Head of caudate nucleus (tissue), 42 donors: ENCODE data around the gene ZNHIT2.
"Not testable (repeated sequence)": the region's sequence is repeated elsewhere in the genome, so short reads cannot be mapped to it uniquely, and the experiment has no call there.

ENCODE experiments used
- DNase-seq, 42 donors: peaks; one replicate each; pipeline versions ENCODE4 v3.0.0 to v3.0.0-alpha.2; 2020 to 2021; ENCODE audit warnings: mixed read lengths in 7 of 42
- intact Hi-C: fragments of 100-400 bp; cut with DNase I; formaldehyde crosslinking; loops from one replicate; pipeline ENCODE4 v1.15.0; 2022

The ZNHIT2 gene

DNA sequence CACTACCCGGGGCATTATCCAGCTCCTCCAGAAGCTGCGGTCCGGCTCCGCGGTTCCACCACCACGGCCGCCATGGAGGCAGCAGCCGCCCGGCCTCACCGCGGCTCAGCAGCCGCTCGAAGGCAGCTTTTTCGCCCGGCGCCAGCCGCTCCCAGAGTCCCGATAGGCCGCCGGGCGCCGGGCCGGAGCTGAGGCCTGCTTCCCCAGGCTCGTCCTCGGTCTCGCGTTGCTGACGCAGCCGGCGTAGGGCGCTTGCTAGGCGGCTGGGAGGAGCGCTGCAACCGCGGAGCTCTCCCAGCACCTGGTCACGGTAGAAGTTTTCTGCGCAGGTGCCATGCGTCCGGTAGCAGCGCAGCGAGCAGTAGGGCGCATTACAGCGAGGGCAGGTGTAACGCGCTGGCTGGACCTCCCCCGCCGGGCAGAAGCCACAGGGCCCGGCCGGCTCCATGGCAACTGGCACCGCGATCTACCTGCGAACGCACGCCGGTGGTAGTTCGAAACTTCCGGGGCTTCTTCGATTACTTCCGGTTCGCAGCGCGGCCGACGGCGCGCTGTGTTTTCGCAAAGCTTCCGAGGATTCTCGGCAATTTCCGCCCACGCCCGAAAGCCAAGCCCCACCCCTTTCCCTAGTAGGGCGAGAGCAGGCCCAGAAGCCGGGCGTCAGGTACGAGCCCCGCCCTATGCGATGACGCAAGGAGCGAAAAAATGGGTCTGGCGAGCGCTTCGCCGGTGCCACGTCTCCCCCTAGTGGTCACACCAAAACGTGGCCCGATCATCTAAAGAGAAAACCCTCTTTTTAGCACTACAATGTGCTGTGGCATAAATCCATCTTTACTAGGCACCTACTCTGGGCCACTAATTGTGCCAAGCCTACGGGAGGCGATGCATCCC, at the start of gene ZNHIT2:
TSS of gene ZNHIT2 (minus strand) at position 496 of the 891 bp plus-strand sequence. CDS start at position 448, 48 bp downstream.
- peak; percentile 98 to 100 (median 100) for DNase-seq
- intact Hi-C loops = loop anchor here (2.0 to 10.0 kb wide), 3 partner anchors 33 to 193 kb away; partner anchors contain the start of genes CDCA5, PPP2R5B and ZFPL1

- no peak for DNase-seq
- intact Hi-C loops = no loop called here
These were observed 49.4 kb upstream of the ZNHIT2 start for GRCh38 chr11:65166893-65167292.

DNA sequence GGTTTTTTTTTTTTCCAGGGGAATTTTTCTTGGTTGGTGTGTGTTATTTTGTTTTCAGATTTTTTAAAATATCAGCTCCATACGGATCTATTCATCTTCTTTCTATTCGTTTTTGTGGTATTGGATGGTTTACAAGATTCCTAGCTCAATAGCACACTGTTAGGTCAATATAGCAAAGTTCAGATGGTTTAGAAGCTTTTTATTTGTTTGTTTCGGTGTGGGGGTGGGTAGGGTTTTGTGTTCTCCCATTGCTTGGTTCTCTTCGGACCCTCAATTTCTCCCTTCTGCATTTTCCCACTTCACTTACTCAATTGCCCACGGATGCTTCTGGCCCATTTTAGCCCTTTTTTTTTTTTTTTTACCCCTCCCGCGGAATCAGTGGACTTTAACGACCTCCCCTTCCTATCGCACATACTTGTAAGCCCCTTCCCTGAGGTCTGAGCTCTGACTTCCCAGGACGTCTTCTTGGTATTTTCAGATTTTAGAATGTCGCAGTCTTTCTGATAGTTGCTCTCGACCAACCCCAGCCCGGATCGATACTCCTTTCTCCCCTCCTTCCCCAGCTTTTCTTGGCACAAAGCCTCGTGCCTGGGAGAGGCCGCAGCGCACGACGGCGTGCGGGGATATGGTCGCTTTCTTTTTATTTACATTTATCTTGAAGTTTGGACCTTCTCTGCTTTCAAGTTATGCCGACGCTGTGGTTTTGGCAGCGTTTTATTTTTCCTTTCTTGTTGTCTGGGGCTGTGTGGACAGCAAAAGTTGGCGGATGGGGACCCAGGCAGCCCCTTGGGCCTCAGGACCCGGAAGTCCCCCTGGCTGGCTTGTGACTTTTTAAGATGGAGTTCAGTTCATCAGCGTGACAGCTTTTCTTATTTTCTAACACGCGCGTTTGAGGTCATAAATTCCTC, 48.2 kb upstream of the ZNHIT2 start:
- intact Hi-C loops = no loop called here

GRCh38 chr11:65163684-65164083, 46.2 kb upstream of the ZNHIT2 start:
- DNase-seq = no peak
- intact Hi-C loops = no loop called here

More for the DNA sequence above, 48.2 kb upstream of the ZNHIT2 start:
- no peak for DNase-seq

DNA sequence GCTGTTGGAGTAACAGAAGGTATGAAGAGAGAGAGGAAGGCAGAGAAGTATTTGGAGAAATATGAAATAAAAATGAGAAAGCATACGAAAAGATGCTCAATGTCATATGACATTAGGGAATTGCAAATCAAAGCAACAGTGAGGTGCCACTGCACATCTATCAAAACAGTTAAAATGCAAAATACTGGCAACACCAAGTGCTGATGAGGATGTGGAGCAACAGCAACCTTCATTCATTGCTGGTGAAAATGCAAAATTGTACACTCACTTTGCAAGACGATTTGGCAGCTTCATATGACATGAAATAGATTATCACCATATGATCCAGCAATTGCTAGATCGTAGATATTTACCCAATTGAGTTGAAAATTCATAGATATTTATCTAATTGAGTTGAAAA, 43.1 kb upstream of the ZNHIT2 start:
- DNase-seq = no peak
- intact Hi-C loops = no loop called here

DNA sequence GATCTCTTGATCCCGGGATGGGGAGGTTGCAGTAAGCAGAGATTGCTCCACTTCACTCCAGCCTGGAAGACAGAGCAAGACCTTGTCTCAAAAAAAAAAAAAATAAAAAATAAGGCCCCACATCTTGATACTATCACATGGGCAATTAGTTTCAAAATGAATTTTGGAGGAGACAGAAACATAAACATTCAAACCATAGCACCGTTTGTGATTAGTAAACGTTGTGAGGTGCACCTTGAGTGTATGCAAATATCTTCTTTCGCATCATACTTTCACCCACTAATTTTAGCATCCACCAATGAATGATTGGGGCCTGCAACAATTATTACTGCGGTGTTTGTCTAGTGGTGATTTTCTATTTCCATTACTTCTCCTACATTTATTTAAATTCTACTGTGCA, 41.5 kb upstream of the ZNHIT2 start:
- intact Hi-C loops = no loop called here

GRCh38 chr11:65157336-65157735, 39.8 kb upstream of the ZNHIT2 start:
- intact Hi-C loops = no loop called here
- DNase-seq = no peak

More for the DNA sequence above, 41.5 kb upstream of the ZNHIT2 start:
- no peak for DNase-seq

DNA sequence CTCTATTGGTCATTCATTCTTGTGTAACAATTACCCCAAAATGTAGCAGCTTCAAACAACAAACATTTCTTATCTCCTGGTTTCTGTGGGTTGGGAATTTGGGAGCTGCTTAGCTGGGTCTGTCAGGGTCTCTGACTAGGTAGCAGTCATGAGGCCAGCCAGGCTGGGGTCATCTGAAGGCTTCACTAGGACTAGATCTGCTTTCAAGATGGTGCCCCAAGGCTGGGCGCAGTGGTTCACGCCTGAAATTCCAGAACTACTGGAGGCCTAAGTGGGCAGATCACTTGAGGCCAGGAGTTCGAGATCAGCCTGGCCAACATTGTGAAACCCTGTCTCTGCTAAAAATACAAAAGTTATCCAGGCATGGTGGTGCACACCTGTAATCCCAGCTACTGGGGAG, 39.4 kb upstream of the ZNHIT2 start:
- intact Hi-C loops = no loop called here
- DNase-seq = no peak

- intact Hi-C loops = no loop called here
- no peak for DNase-seq
These were observed 38.8 kb upstream of the ZNHIT2 start for GRCh38 chr11:65156256-65156655.

GRCh38 chr11:65152122-65152521, 34.6 kb upstream of the ZNHIT2 start:
- DNase-seq = no peak
- intact Hi-C loops = no loop called here

GRCh38 chr11:65151331-65151899, 33.9 kb upstream of the ZNHIT2 start:
- DNase-seq = no peak
- intact Hi-C loops = no loop called here

- peak; percentile 19 to 89 (median 55) for DNase-seq
- intact Hi-C loops = no loop called here
These were observed 33.2 kb upstream of the ZNHIT2 start for GRCh38 chr11:65150509-65151299.

DNA sequence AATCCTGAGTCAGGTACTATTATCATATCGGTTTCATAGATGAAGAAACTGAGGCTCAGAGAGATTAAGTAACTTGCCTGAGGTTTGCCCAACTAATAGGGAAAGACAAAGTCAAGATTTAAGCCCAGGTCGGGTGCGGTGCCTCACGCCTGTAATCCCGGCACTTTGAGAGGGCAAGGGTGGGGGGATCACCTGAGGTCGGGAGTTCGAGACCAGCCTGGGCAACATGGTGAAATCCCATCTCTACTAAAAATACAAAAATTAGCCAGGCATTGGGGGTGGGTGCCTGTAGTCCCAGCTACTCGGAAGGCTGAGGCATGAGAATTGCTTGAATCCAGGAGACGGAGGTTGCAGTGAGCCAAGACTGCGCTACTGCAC, 32.6 kb upstream of the ZNHIT2 start:
- intact Hi-C loops = not testable (repeated sequence)
- DNase-seq = peak in 1 of 42 donors; percentile 40

DNA sequence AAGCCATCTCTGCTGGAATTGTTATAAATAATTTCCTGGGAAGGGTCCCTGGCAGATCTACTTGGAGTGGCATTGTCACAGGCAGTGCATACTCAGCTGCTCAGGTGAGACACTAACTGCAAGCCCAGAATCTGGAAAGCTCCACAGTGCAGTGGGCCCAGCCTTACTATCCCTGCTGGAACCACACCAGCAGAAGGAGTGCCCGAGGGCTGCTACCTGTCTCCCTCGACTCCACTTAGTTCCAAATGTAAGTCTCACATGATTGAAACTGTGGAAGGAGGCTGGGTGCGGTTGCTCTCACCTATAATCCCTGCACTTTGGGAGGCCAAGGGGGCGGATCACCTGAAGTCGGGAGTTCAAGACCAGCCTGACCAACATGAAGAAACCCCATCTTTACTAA, 31.2 kb upstream of the ZNHIT2 start:
- DNase-seq = no peak
- intact Hi-C loops = no loop called here

- intact Hi-C loops = no loop called here
- DNase-seq = no peak
These were observed 30.0 kb upstream of the ZNHIT2 start for GRCh38 chr11:65147352-65148075.

GRCh38 chr11:65141896-65142494, 24.5 kb upstream of the ZNHIT2 start:
- DNase-seq = no peak
- intact Hi-C loops = no loop called here

DNA sequence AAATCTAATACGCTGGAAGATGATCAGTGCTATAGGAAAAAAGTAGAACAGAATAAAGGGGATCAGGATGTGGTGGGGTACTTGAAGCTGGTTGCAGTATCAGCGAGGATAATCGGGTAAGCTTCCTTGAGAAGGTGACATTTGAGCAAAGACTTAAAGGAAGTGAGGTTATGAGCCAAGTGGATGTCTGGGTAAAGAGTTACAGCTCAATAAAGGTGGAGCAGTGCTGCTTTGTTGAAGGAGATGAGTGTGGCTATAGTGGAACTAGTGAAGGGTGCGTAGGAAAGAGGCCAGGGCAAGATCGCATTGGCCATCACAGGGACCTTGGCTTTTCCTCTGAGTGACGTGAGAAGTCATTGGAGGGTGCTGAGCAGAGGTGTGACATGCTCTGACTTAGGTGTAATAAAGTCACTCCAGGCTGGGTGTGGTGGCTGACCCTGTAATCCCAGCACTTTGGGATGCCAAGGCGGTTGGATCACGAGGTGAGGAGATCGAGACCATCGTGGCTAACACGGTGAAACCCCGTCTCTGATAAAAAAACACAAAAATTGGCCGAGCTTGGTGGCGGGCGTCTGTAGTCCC, 19.1 kb upstream of the ZNHIT2 start:
- no peak for DNase-seq
- intact Hi-C loops = no loop called here
